GM23248 (cell line): ENCODE measurements around the gene SH3GL3.

ENCODE experiments used
- EZH2 ChIP-seq: fragments of 200-600 bp; sonication (generic); IDR thresholded peaks from 2 replicates; pipeline ENCODE4 v1.6.1; 2018; ENCODE audit warnings: antibody characterized with exemption, mild to moderate bottlenecking; ENCODE audit not compliant: insufficient read depth, poor library complexity, severe bottlenecking
- EZH2phosphoT487 ChIP-seq: fragments of 200-600 bp; sonication (generic); IDR thresholded peaks from 2 replicates; pipeline ENCODE4 v1.6.1; 2018; ENCODE audit warnings: antibody characterized with exemption, moderate library complexity, mild to moderate bottlenecking, low read depth; ENCODE audit not compliant: insufficient read depth

GRCh38 chr15:83449250-83449671 lies 2.1 kb downstream of the SH3GL3 start:
- TF ChIP-seq EZH2phosphoT487, result no peak
- TF ChIP-seq EZH2, result no peak
